Lung (tissue), 12 donors: Measurements from ENCODE around the gene GHSR. TPM values are rescaled to one million over a fixed set of nuclear protein-coding genes. Genes with fewer than 3 reads are reported as not detected.

ENCODE experiments used
- ATAC-seq: fragments of 200-7000 bp; cut with Tn5 transposase; one replicate; pipeline ENCODE4 v1.9.1; 2020; ENCODE audit warnings: moderate number of reproducible peaks; ENCODE audit not compliant: insufficient read depth, low FRiP score
- DNase-seq, 3 donors: peaks; one replicate each; pipeline ENCODE4 v3.0.0-alpha.2; 2013 to 2017
- H3K27ac ChIP-seq, 2 donors: one replicate each; pipeline ENCODE4 v1.5.1; 2013; ENCODE audit warnings: mild to moderate bottlenecking in 2 of 2, moderate library complexity in 2 of 2, control low read depth in 1 of 2, inconsistent platforms in 1 of 2, low read depth in 1 of 2, low read length in 1 of 2
- H3K27me3 ChIP-seq, 3 donors: one replicate each; pipeline ENCODE4 v1.5.1; 2013; ENCODE audit warnings: low read length in 2 of 3; ENCODE audit not compliant: control insufficient read depth in 3 of 3, insufficient read depth in 3 of 3
- H3K36me3 ChIP-seq, 4 donors: one replicate each; pipeline ENCODE4 v1.5.1; 2013; ENCODE audit warnings: low read length in 4 of 4, mild to moderate bottlenecking in 1 of 4, moderate library complexity in 1 of 4; ENCODE audit not compliant: control insufficient read depth in 4 of 4, insufficient read depth in 4 of 4
- H3K4me1 ChIP-seq, 5 donors: one replicate each; pipeline ENCODE4 v1.5.1; 2013; ENCODE audit warnings: low read length in 5 of 5, mild to moderate bottlenecking in 2 of 5, moderate library complexity in 1 of 5; ENCODE audit not compliant: control insufficient read depth in 5 of 5, insufficient read depth in 5 of 5
- H3K4me3 ChIP-seq: one replicate; pipeline ENCODE4 v1.5.1; 2013; ENCODE audit warnings: mild to moderate bottlenecking, control low read depth, moderate library complexity
- H3K9ac ChIP-seq, 2 donors: one replicate each; pipeline ENCODE4 v1.5.1; 2013; ENCODE audit warnings: low read length in 2 of 2, control low read depth in 1 of 2; ENCODE audit not compliant: insufficient read depth in 1 of 2
- H3K9me3 ChIP-seq, 4 donors: one replicate each; pipeline ENCODE4 v1.5.1; 2013; ENCODE audit warnings: low read length in 3 of 4, mild to moderate bottlenecking in 1 of 4, moderate library complexity in 1 of 4; ENCODE audit not compliant: control insufficient read depth in 4 of 4, insufficient read depth in 3 of 4
- CTCF ChIP-seq: IDR thresholded peaks from 2 replicates; pipeline ENCODE4 v1.5.1; 2012; ENCODE audit warnings: mild to moderate bottlenecking; ENCODE audit errors: control extremely low read depth, extremely low read depth
- WGBS, 2 donors: extraction: QIAGEN DNeasy Blood & Tissue Kit; methylation state at CpG; one replicate each; pipeline ENCODE4 v1.1.7; 2013; 5-methylcytosine and 5-hydroxymethylcytosine counted together
- polyA plus RNA-seq, 2 donors: library from polyadenylated mRNA; stranded (reverse); fragments of 200-250 nt; gene quantifications; one replicate each; pipeline ENCODE4 v1.2.1, GENCODE V29; 2013
- total RNA-seq, 2 donors: library from RNA; depleted of rRNA in 1 of 2; stranded (reverse); fragments of >200 nt in 1 of 2; gene quantifications; one replicate each; pipeline ENCODE4 v1.2.1, GENCODE V29; 2014 to 2021
- donor health status: control.
- donor health status: control.
- donor health status: Bipolar disorder and iron deficiency.
- donor health status: healthy.
- donor health status: DM: yes; HTN: yes; CAD: no.

Gene GHSR
- total and polyA plus RNA-seq, 4 donors: 0.07 TPM; not detected in 3

GRCh38 chr3:172410702-172411477, 37.4 kb downstream of the GHSR start:
- no peaks in the 10 kb centered on the region for H3K9me3 ChIP-seq
- H3K27me3 ChIP-seq: no peaks in the 10 kb centered on the region
- DNase-seq (no peak), ATAC-seq (no peak)
- WGBS, 2 donors: 85 to 95% methylated on average over 13 of the region's 13 CpGs
- no peak overlapping the region for H3K27ac ChIP-seq
- no peak for TF ChIP-seq CTCF
- H3K36me3 ChIP-seq: no peaks in the 10 kb centered on the region
- H3K9ac ChIP-seq: no peak overlapping the region
- no peak overlapping the region for H3K4me3 ChIP-seq
- H3K4me1 ChIP-seq: no peaks in the 10 kb centered on the region

- Histone ChIP-seq H3K4me3 (no peak overlapping the region), H3K9ac (no peak overlapping the region), H3K27me3 (no peaks in the 10 kb centered on the region), H3K36me3 (no peaks in the 10 kb centered on the region), H3K9me3 (no peaks in the 10 kb centered on the region), H3K4me1 (no peaks in the 10 kb centered on the region), H3K27ac (no peak overlapping the region)
- no peak for DNase-seq
- no peak for TF ChIP-seq CTCF
- WGBS, 2 donors: 74 to 79% methylated on average over 3 of the region's 3 CpGs
- no peak for ATAC-seq
Measured at GRCh38 chr3:172407872-172408271, 40.4 kb downstream of the GHSR start.

- no peaks in the 10 kb centered on the region for H3K27me3 ChIP-seq
- DNase-seq: no peak
- H3K27ac ChIP-seq: no peak overlapping the region
- H3K9ac ChIP-seq: no peak overlapping the region
- 86 to 98% methylated on average over 2 of the region's 2 CpGs for WGBS, 2 donors
- H3K9me3 ChIP-seq: no peaks in the 10 kb centered on the region
- no peak for TF ChIP-seq CTCF
- H3K4me1 ChIP-seq: no peaks in the 10 kb centered on the region
- H3K36me3 ChIP-seq: peaks cover 0 to 11% (median under 1%) of the 10 kb centered on the region in 4 donors
- ATAC-seq: no peak
- H3K4me3 ChIP-seq: no peak overlapping the region
Measured at GRCh38 chr3:172405914-172406313, 42.3 kb downstream of the GHSR start.
